Measurements from ENCODE around the gene FBXO21.
"Not testable (repeated sequence)": the region's sequence is repeated elsewhere in the genome, so short reads cannot be mapped to it uniquely, and the experiment has no call there.

The FBXO21 gene

GRCh38 chr12:117100851-117101673 lies 89.2 kb downstream of the FBXO21 start:
- DNase-seq: no peak

- no peak for DNase-seq
Observed at GRCh38 chr12:117100251-117100650, 90.0 kb downstream of the FBXO21 start.

GRCh38 chr12:117098361-117099217 lies 91.7 kb downstream of the FBXO21 start:
- DNase-seq: no peak

- no peak for DNase-seq
Observed at GRCh38 chr12:117098024-117098360, 92.3 kb downstream of the FBXO21 start.

DNA sequence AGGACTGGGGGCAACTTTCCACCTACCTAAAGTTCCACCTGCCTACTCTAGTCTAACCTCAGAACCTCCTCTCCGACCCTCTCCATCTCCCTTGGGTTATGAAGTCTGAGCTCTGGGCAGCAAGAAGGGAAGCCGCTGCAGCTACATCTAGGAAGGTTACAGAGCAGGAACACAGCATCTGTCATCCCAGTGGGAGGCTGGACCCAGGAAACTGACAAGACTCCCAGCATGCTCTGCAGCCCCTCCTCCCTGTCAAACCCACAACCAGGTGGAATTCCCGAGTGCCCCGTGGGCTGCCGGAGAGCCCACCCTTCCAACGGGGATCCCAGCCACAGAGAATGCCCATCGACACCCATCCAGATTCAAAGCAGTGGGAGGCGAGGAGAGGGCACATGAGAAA lies 93.1 kb downstream of the FBXO21 start:
- no peak for DNase-seq

DNA sequence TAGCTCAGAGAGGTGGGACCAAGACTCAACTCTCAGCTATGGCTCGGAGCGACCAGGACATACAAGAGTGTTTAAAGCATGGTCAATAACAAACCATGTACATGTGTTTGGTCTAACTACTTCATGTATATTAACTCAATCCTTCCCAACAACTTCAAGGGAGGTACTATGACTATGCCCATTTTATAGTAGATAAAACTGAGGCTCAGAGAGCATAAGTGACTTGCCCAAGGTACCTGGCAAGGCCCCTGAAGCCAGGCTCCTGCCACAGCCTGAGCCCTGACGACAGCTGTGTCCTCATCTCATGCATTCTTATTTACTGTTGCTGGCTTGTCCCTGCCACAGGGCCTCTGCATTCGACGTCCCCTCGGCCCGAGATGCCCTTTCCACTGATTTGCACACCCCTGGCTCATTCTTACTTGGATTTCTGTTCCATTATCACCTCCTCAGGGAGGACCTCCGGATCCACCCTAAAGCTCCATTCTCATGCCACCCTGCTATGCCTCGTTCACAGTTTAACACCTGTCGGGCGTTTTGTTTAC lies 93.7 kb downstream of the FBXO21 start:
- no peak for DNase-seq

GRCh38 chr12:117095191-117095590 lies 95.1 kb downstream of the FBXO21 start:
- DNase-seq: not testable (repeated sequence)

GRCh38 chr12:117093918-117094630 lies 96.2 kb downstream of the FBXO21 start:
- DNase-seq: peak; percentile 77

DNA sequence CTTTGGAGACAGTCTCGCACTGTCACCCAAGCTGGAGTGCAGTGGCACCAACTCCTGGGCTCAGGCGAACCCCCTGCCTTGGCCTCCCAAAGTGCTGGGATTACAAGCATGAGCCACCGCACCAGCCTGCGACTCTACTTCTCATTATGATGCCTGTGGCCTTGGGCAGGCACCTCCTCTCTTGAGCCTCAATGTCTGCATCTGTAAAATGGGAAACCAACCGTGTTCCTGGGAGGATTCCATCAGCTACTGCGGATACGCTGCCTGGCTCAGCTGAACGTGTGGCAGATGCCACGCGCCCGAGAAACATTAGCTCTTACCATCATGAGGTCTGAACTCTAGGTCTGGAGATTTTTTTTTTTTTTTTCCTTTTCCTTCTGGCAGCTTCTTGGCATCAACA lies 96.8 kb downstream of the FBXO21 start:
- DNase-seq: no peak

DNA sequence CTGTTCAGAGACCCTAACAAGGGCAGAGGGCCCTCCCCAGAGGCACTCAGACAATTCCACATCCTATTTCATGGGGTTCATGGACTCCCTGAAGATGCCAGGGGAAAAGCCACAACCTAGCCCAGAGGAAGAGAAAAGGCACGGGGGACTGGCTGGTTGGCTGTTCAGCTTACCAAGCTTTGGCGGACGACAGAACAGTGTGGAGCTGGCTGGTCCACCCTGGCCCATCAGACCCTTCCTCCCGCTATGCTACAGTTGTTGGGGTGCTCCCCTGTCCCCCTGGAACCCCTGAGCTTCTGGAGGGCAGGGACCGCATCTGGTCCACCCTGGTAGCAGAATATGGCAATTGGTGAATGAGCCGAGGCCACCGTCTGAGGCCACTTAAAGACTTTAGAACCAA lies 97.4 kb downstream of the FBXO21 start:
- no peak for DNase-seq

DNA sequence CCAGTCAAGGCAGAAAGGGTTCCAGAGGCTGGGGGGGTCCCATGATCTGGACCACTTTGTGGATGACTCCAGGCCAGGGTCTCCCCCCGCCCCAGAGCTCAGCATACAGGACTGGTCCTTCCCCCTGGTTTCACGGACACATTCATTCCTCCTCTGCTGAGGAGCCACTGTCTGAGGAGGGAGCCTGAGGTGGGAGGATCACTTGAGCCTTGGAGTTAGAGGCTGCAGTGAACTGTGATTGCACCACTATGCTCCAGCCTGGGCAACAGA lies 97.8 kb downstream of the FBXO21 start:
- no peak for DNase-seq

Measured in NCI-H1436 (cell line).